GM12872 (cell line): ENCODE measurements around the gene PLXNA4.

Experiments used
- CTCF ChIP-seq: IDR thresholded peaks from 3 replicates; pipeline ENCODE4 v1.5.1; 2011; ENCODE audit warnings: low read depth, mild to moderate bottlenecking, low read length, moderate library complexity; ENCODE audit not compliant: insufficient read depth

Gene PLXNA4

GRCh38 chr7:132584796-132585494 is 8.7 kb upstream of the PLXNA4 start:
- TF ChIP-seq CTCF = no peak

GRCh38 chr7:132581431-132581830 is 5.2 kb upstream of the PLXNA4 start:
- TF ChIP-seq CTCF = no peak

- peak; percentile 76 for TF ChIP-seq CTCF
Observed at GRCh38 chr7:132580717-132581285, 4.5 kb upstream of the PLXNA4 start.

- no peak for TF ChIP-seq CTCF
Observed at GRCh38 chr7:132580277-132580676, 4.0 kb upstream of the PLXNA4 start.

- TF ChIP-seq CTCF = no peak
Observed at GRCh38 chr7:132579260-132579899, 3.1 kb upstream of the PLXNA4 start.

GRCh38 chr7:132578826-132579225 is 2.6 kb upstream of the PLXNA4 start:
- no peak for TF ChIP-seq CTCF

GRCh38 chr7:132578050-132578370 is 1.7 kb upstream of the PLXNA4 start:
- TF ChIP-seq CTCF = no peak
